Panc1 (cell line): ENCODE results near the gene SORCS1. TPM values are rescaled to one million over a fixed set of nuclear protein-coding genes. Genes with fewer than 3 reads are reported as not detected.

Experiments used
- ATAC-seq: fragments of 200-7000 bp; cut with Tn5 transposase; 2 replicates; pipeline ENCODE4 v1.9.1; 2020; ENCODE audit warnings: mild to moderate bottlenecking, moderate library complexity
- BruUV-seq: library from RNA; stranded (reverse); fragments of 400-500 nt; replicated peaks from 2 replicates; lab custom pipeline; 2021; lab: Mats Ljungman, UMichigan
- CTCF ChIA-PET: fragments of 300-600 bp; sonication (Branson Sonifier 250); formaldehyde crosslinking; loops from one replicate; lab custom pipeline; 2022; ENCODE audit warnings: antibody characterized with exemption; lab: Charles Lee
- POLR2A ChIA-PET: fragments of 300-600 bp; sonication (Branson Sonifier 250); formaldehyde crosslinking; loops from one replicate; lab custom pipeline; 2022; ENCODE audit warnings: antibody characterized with exemption; lab: Charles Lee
- DNase-seq: peaks from one replicate; pipeline ENCODE4 v3.0.0-alpha.2; 2010; ENCODE audit warnings: low read depth, low spot score
- H3K27ac ChIP-seq: 2 replicates; pipeline ENCODE4 v1.5.1; 2011; ENCODE audit warnings: mild to moderate bottlenecking, low read length, inconsistent platforms
- H3K27me3 ChIP-seq: fragments of 200-500 bp; sonication (Bioruptor generic); 2 replicates; pipeline ENCODE4 v1.6.0; 2014; ENCODE audit warnings: low read length, inconsistent platforms; ENCODE audit not compliant: control insufficient read depth, insufficient read depth
- H3K36me3 ChIP-seq: fragments of 200-500 bp; sonication (Bioruptor generic); 2 replicates; pipeline ENCODE4 v1.5.1; 2014; ENCODE audit warnings: inconsistent platforms, mild to moderate bottlenecking, low read length, moderate library complexity; ENCODE audit not compliant: control insufficient read depth, insufficient read depth
- H3K4me1 ChIP-seq: 2 replicates; pipeline ENCODE4 v1.5.1; 2011; ENCODE audit warnings: inconsistent platforms, mild to moderate bottlenecking, low read length, moderate library complexity; ENCODE audit not compliant: control insufficient read depth, insufficient read depth
- H3K4me3 ChIP-seq, 2 experiments: 2 replicates each; pipeline ENCODE4 v1.5.1; 2011 to 2012; ENCODE audit warnings: low read depth in 2 of 2, low read length in 2 of 2, mild to moderate bottlenecking in 2 of 2, inconsistent platforms in 1 of 2, moderate library complexity in 1 of 2
- H3K9me3 ChIP-seq: fragments of 200-500 bp; sonication (Bioruptor generic); 2 replicates; pipeline ENCODE4 v1.5.1; 2014; ENCODE audit warnings: low read depth, mild to moderate bottlenecking, inconsistent platforms, low read length, moderate library complexity; ENCODE audit not compliant: control insufficient read depth, insufficient read depth
- POLR2AphosphoS5 ChIP-seq: IDR thresholded peaks from 2 replicates; pipeline ENCODE4 v1.6.1; 2012; ENCODE audit warnings: mild to moderate bottlenecking, low read depth, low read length, moderate library complexity
- SIN3A ChIP-seq: IDR thresholded peaks from 2 replicates; pipeline ENCODE4 v1.6.1; 2012; ENCODE audit warnings: low read depth, mild to moderate bottlenecking, low read length, moderate library complexity, borderline replicate concordance; ENCODE audit not compliant: insufficient read depth
- TCF7L2 ChIP-seq: IDR thresholded peaks from 2 replicates; pipeline ENCODE4 v1.6.1; 2011; ENCODE audit warnings: mild to moderate bottlenecking, low read depth, low read length, inconsistent platforms
- in situ Hi-C: cut with HindIII; loops from 2 replicates; pipeline ENCODE4 v1.10.0; 2016; ENCODE audit warnings: low sequenced_read_pairs, low pct_unique_long_range_greater_than_20kb
- intact Hi-C: fragments of 100-400 bp; cut with micrococcal nuclease; formaldehyde crosslinking; loops from one replicate; pipeline ENCODE4 v1.10.0; 2022; ENCODE audit not compliant: unreplicated experiment
- total RNA-seq: library from RNA; stranded (reverse); gene quantifications from one replicate; pipeline ENCODE4 v1.2.1, GENCODE V29; 2021; ENCODE audit not compliant: unreplicated experiment
- TF ChIP-seq, protein P1 (sequence below), 2 experiments: IDR thresholded peaks; 2 replicates each; pipeline ENCODE4 v1.6.1; 2011 to 2012; ENCODE audit warnings: low read depth in 2 of 2, control low read depth in 1 of 2, low read length in 1 of 2, mild to moderate bottlenecking in 1 of 2, moderate library complexity in 1 of 2; ENCODE audit not compliant: insufficient read depth in 1 of 2
- TF ChIP-seq, protein P2 (sequence below): fragments of 450-650 bp; IDR thresholded peaks from 2 replicates; pipeline ENCODE4 v1.5.1; 2017; ENCODE audit warnings: mild to moderate bottlenecking

The SORCS1 gene
- total RNA-seq, 1 experiment from 2014 or later: not detected

DNA sequence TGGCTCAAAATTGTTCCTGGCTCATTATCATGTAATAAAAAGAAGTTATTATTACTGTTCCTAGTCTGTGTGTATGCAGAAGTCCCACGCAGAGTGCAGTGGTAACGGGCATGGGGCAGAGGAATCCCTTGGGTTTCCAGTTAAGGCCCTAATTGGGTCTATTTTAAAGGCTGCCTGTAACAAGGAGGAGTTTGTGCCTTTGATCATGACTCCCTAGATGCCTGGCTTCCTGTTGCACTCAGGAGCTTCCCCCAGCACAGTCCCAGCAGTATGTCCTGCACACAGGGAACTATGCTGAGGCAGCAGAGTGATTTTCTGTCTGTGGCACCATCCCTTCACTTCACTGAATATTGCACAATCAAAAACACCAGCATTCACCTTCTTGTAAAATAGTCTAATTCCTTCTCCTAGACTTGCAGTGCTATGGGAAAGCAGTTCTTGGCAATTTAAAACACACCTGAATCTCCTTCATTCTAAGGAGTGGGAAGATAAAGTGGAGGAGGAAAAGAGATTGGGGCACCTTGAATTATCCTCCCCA lies 22.9 kb downstream of the SORCS1 start:
- intact Hi-C loops: no loop called here
- BruUV-seq: no TSS peak

DNA sequence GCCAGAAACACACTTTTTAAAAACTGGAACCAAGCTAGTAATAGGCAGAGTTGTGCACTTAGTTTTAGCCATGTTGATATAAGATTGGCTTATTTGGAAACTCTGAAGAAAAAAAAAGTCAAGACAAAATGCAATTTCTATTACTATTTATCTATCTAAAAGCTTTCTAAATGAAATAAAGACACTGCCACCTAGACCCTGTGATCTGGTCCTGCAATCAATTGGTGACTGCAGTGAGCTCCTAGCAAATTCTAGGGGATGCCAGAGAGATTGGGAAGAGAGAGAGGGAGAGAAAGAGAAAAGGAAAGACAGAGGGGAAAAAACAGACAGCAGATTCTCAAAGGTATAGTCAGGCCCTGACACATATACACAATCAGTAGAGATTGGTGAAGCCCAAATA lies 25.3 kb downstream of the SORCS1 start:
- no peak for DNase-seq
- no TSS peak for BruUV-seq
- POLR2A ChIA-PET: interaction anchor here (0.5 kb wide), 1 partner anchor 174 kb away, joined by 3 read pairs; no protein-coding TSS in a partner anchor

More for the DNA sequence above, 22.9 kb downstream of the SORCS1 start:
- H3K4me3 ChIP-seq: no peak overlapping the region
- no peaks in the 10 kb centered on the region for H3K36me3 ChIP-seq
- in situ Hi-C loops: no loop called here
- H3K4me1 ChIP-seq: no peaks in the 10 kb centered on the region
- H3K27me3 ChIP-seq: no peaks in the 10 kb centered on the region
- ChIA-PET POLR2A (no interaction called here), CTCF (no interaction called here)
- H3K27ac ChIP-seq: no peak overlapping the region
- no peak for TF ChIP-seq SIN3A
- TF ChIP-seq, protein P1, sequence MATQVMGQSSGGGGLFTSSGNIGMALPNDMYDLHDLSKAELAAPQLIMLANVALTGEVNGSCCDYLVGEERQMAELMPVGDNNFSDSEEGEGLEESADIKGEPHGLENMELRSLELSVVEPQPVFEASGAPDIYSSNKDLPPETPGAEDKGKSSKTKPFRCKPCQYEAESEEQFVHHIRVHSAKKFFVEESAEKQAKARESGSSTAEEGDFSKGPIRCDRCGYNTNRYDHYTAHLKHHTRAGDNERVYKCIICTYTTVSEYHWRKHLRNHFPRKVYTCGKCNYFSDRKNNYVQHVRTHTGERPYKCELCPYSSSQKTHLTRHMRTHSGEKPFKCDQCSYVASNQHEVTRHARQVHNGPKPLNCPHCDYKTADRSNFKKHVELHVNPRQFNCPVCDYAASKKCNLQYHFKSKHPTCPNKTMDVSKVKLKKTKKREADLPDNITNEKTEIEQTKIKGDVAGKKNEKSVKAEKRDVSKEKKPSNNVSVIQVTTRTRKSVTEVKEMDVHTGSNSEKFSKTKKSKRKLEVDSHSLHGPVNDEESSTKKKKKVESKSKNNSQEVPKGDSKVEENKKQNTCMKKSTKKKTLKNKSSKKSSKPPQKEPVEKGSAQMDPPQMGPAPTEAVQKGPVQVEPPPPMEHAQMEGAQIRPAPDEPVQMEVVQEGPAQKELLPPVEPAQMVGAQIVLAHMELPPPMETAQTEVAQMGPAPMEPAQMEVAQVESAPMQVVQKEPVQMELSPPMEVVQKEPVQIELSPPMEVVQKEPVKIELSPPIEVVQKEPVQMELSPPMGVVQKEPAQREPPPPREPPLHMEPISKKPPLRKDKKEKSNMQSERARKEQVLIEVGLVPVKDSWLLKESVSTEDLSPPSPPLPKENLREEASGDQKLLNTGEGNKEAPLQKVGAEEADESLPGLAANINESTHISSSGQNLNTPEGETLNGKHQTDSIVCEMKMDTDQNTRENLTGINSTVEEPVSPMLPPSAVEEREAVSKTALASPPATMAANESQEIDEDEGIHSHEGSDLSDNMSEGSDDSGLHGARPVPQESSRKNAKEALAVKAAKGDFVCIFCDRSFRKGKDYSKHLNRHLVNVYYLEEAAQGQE (IDR thresholded peaks at IDR 0.05; ENCODE audit: insufficient read depth in 1 of 2, low read depth in 2 of 2, low read length in 1 of 2): no peak
- no peak for TF ChIP-seq POLR2AphosphoS5
- TF ChIP-seq, protein P2, sequence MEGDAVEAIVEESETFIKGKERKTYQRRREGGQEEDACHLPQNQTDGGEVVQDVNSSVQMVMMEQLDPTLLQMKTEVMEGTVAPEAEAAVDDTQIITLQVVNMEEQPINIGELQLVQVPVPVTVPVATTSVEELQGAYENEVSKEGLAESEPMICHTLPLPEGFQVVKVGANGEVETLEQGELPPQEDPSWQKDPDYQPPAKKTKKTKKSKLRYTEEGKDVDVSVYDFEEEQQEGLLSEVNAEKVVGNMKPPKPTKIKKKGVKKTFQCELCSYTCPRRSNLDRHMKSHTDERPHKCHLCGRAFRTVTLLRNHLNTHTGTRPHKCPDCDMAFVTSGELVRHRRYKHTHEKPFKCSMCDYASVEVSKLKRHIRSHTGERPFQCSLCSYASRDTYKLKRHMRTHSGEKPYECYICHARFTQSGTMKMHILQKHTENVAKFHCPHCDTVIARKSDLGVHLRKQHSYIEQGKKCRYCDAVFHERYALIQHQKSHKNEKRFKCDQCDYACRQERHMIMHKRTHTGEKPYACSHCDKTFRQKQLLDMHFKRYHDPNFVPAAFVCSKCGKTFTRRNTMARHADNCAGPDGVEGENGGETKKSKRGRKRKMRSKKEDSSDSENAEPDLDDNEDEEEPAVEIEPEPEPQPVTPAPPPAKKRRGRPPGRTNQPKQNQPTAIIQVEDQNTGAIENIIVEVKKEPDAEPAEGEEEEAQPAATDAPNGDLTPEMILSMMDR: no peak
- TF ChIP-seq TCF7L2: no peak
- ATAC-seq (no peak), DNase-seq (no peak)
- H3K9me3 ChIP-seq: no peaks in the 10 kb centered on the region

More for the DNA sequence above, 25.3 kb downstream of the SORCS1 start:
- TF ChIP-seq POLR2AphosphoS5 (no peak), SIN3A (no peak), TCF7L2 (no peak)
- TF ChIP-seq, protein P1 (IDR thresholded peaks at IDR 0.05; ENCODE audit: insufficient read depth in 1 of 2, low read depth in 2 of 2, low read length in 1 of 2): no peak
- TF ChIP-seq, protein P2: no peak
- intact Hi-C loops (no loop called here), in situ Hi-C loops (no loop called here)
- Histone ChIP-seq H3K27me3 (no peaks in the 10 kb centered on the region), H3K4me1 (no peaks in the 10 kb centered on the region), H3K4me3 (no peak overlapping the region), H3K27ac (no peak overlapping the region), H3K36me3 (no peaks in the 10 kb centered on the region), H3K9me3 (no peaks in the 10 kb centered on the region)
- no peak for ATAC-seq
- CTCF ChIA-PET: no interaction called here
